ENCODE results near the gene NAGLU. TPM values are rescaled to one million over a fixed set of nuclear protein-coding genes. Genes with fewer than 3 reads are reported as not detected.

Gene NAGLU
- polyA plus RNA-seq, 3 donors = 10.4 to 32.9 (median 24.9) TPM

- intact Hi-C loops (cut with micrococcal nuclease) = loop anchor here in 1 of 2 donors (2.0 kb wide), 1 partner anchor 13 kb away; the partner anchor contains the start of gene PSMC3IP
- H3K79me2 ChIP-seq (ENCODE audit: insufficient read depth, low read length) = peaks cover 48% of the 10 kb centered on the region
These were observed 27.5 kb downstream of the NAGLU start for GRCh38 chr17:42563543-42563942.

GRCh38 chr17:42563950-42564349 is 27.9 kb downstream of the NAGLU start:
- no peaks in the 10 kb centered on the region for H3K27me3 ChIP-seq (ENCODE audit: control insufficient read depth in 2 of 2, insufficient read depth in 2 of 2, low read length in 2 of 2)
- H3K4me1 ChIP-seq (ENCODE audit: control insufficient read depth in 1 of 2, insufficient read depth in 2 of 2, low read length in 2 of 2) = peaks cover 43 to 56% of the 10 kb centered on the region in 2 donors
- Mint-ChIP-seq H3K4me3 (no peak overlapping the region), H3K9me3 (peaks cover 0 to 3% (median 0%) of the 10 kb centered on the region in 7 donors), H3K36me3 (peaks cover 27 to 36% of the 10 kb centered on the region in 2 donors), H3K4me1 (peaks cover 37% of the 10 kb centered on the region), H3K27ac (peak overlapping the region in 5 of 7 donors; percentile 61 to 91 (median 81)), H3K27me3 (ENCODE audit: low read depth in 3 of 3) (peaks cover 0 to 7% (median 1%) of the 10 kb centered on the region in 3 donors)
- peaks cover 52% of the 10 kb centered on the region for H3K79me2 ChIP-seq (ENCODE audit: insufficient read depth, low read length)
- H3K36me3 ChIP-seq (replicated peaks in 1 of 2; ENCODE audit: control insufficient read depth in 1 of 2, insufficient read depth in 2 of 2, low read length in 2 of 2) = peaks cover 26 to 34% of the 10 kb centered on the region in 2 donors
- H3K9ac ChIP-seq (ENCODE audit: insufficient read depth, low read length, poor library complexity, severe bottlenecking) = no peak overlapping the region
- H3K4me2 ChIP-seq (replicated peaks; ENCODE audit: extremely low read depth, low read length, poor library complexity, severe bottlenecking) = peak overlapping the region; percentile 100
- WGBS (ENCODE audit: insufficient coverage) = 93% methylated on average over 7 of the region's 9 CpGs
- TF ChIP-seq CTCF (IDR thresholded peaks at IDR 0.05) = no peak
- no peak overlapping the region for H2AFZ ChIP-seq (ENCODE audit: insufficient read depth, low read depth, low read length, poor library complexity, severe bottlenecking)
- DNase-seq = no peak
- H4K20me1 ChIP-seq (ENCODE audit: insufficient read depth, low read length) = peaks cover 36% of the 10 kb centered on the region
- no peaks in the 10 kb centered on the region for H3K9me3 ChIP-seq (replicated peaks in 1 of 2; ENCODE audit: control insufficient read depth in 1 of 2, insufficient read depth in 1 of 2, low read length in 2 of 2)
- intact Hi-C loops (cut with micrococcal nuclease) = loop anchor here in 1 of 2 donors (2.0 kb wide), 1 partner anchor 13 kb away; the partner anchor contains the start of gene PSMC3IP
- no peak overlapping the region for H3K4me3 ChIP-seq (replicated peaks in 1 of 3; ENCODE audit: low read depth in 2 of 3, low read length in 3 of 3)
- peak overlapping the region in 1 of 2 donors; percentile 92 for H3K27ac ChIP-seq (ENCODE audit: low read depth in 1 of 2, low read length in 2 of 2)

More at GRCh38 chr17:42563543-42563942, 27.5 kb downstream of the NAGLU start:
- DNase-seq = no peak
- peak overlapping the region in 6 of 7 donors; percentile 61 to 91 (median 81) for H3K27ac Mint-ChIP-seq
- no peaks in the 10 kb centered on the region for H3K27me3 ChIP-seq (ENCODE audit: control insufficient read depth in 2 of 2, insufficient read depth in 2 of 2, low read length in 2 of 2)
- H3K4me3 Mint-ChIP-seq = peak overlapping the region; percentile 9 to 13
- WGBS (ENCODE audit: insufficient coverage) = 0% methylated on average over 1 of the region's 1 CpG
- H3K4me2 ChIP-seq (replicated peaks; ENCODE audit: extremely low read depth, low read length, poor library complexity, severe bottlenecking) = peak overlapping the region; percentile 100
- H3K4me1 Mint-ChIP-seq = peaks cover 33% of the 10 kb centered on the region
- TF ChIP-seq CTCF (IDR thresholded peaks at IDR 0.05) = no peak
- H3K9me3 ChIP-seq (replicated peaks in 1 of 2; ENCODE audit: control insufficient read depth in 1 of 2, insufficient read depth in 1 of 2, low read length in 2 of 2) = no peaks in the 10 kb centered on the region
- peaks cover 0 to 3% (median 0%) of the 10 kb centered on the region in 7 donors for H3K9me3 Mint-ChIP-seq
- H3K27me3 Mint-ChIP-seq (ENCODE audit: low read depth in 3 of 3) = peaks cover 0 to 10% (median 1%) of the 10 kb centered on the region in 3 donors
- peaks cover 32% of the 10 kb centered on the region for H4K20me1 ChIP-seq (ENCODE audit: insufficient read depth, low read length)
- H3K27ac ChIP-seq (ENCODE audit: low read depth in 1 of 2, low read length in 2 of 2) = peak overlapping the region in 1 of 2 donors; percentile 92
- H3K4me1 ChIP-seq (ENCODE audit: control insufficient read depth in 1 of 2, insufficient read depth in 2 of 2, low read length in 2 of 2) = peaks cover 39 to 52% of the 10 kb centered on the region in 2 donors
- H3K4me3 ChIP-seq (replicated peaks in 1 of 3; ENCODE audit: low read depth in 2 of 3, low read length in 3 of 3) = peak overlapping the region in 1 of 3 experiments; percentile 92
- peaks cover 22 to 30% of the 10 kb centered on the region in 2 donors for H3K36me3 ChIP-seq (replicated peaks in 1 of 2; ENCODE audit: control insufficient read depth in 1 of 2, insufficient read depth in 2 of 2, low read length in 2 of 2)
- H2AFZ ChIP-seq (ENCODE audit: insufficient read depth, low read depth, low read length, poor library complexity, severe bottlenecking) = no peak overlapping the region
- H3K36me3 Mint-ChIP-seq = peaks cover 24 to 32% of the 10 kb centered on the region in 2 donors
- H3K9ac ChIP-seq (ENCODE audit: insufficient read depth, low read length, poor library complexity, severe bottlenecking) = no peak overlapping the region
